SK-N-MC (cell line): ENCODE results near the gene CD1D.

Source experiments
- EZH2 ChIP-seq: fragments of 200-600 bp; sonication (generic); IDR thresholded peaks from one replicate; pipeline ENCODE4 v1.6.1; 2017; ENCODE audit warnings: antibody characterized with exemption
- FOXP2 ChIP-seq: optimal IDR thresholded peaks from 2 replicates; pipeline ENCODE3; 2011; ENCODE audit warnings: mild to moderate bottlenecking, moderate library complexity; ENCODE audit not compliant: insufficient read depth; ENCODE audit errors: extremely low read length, control extremely low read depth
- POLR2AphosphoS5 ChIP-seq: IDR thresholded peaks from 2 replicates; pipeline ENCODE4 v1.6.1; 2012; ENCODE audit warnings: mild to moderate bottlenecking, low read depth, low read length, borderline replicate concordance

GRCh38 chr1:158196461-158196860 lies 15.8 kb downstream of the CD1D start:
- TF ChIP-seq EZH2, result no peak
- no peak for TF ChIP-seq POLR2AphosphoS5
- TF ChIP-seq FOXP2, result no peak
